Measurements from ENCODE around the gene TGM4.

- TF ChIP-seq POLR2A (IDR thresholded peaks at IDR 0.05) (no peak), POLR2AphosphoS5 (IDR thresholded peaks at IDR 0.05) (no peak), CTCF (IDR thresholded peaks at IDR 0.05) (no peak)
These were observed 87.5 kb downstream of the TGM4 start for GRCh38 chr3:44961888-44962287.

All from breast epithelium (tissue), 3 donors.